HEK293 (cell line): ENCODE results near the gene EMD.

Source experiments
- CTCF ChIP-seq: fragments of 450-650 bp; formaldehyde crosslinking; IDR thresholded peaks from 2 replicates; pipeline ENCODE4 v1.5.1; 2016; ENCODE audit warnings: missing biosample characterization, missing genetic modification characterization
- ZNF221 ChIP-seq: fragments of 450-650 bp; formaldehyde crosslinking; IDR thresholded peaks from 2 replicates; pipeline ENCODE4 v1.5.1; 2017; ENCODE audit warnings: missing biosample characterization, missing genetic modification characterization, borderline replicate concordance
- ZNF580 ChIP-seq: fragments of 450-650 bp; formaldehyde crosslinking; IDR thresholded peaks from 2 replicates; pipeline ENCODE4 v1.5.1; 2016; ENCODE audit warnings: missing biosample characterization, missing genetic modification characterization
- ZNF785 ChIP-seq: fragments of 450-650 bp; formaldehyde crosslinking; IDR thresholded peaks from 2 replicates; pipeline ENCODE4 v1.5.1; 2016; ENCODE audit warnings: missing biosample characterization, missing genetic modification characterization
- TF ChIP-seq, protein P1 (sequence below): fragments of 450-650 bp; formaldehyde crosslinking; IDR thresholded peaks from 2 replicates; pipeline ENCODE4 v1.5.1; 2016; ENCODE audit warnings: missing biosample characterization, missing genetic modification characterization, low read depth

GRCh38 chrX:154403858-154404257, 24.8 kb downstream of the EMD start:
- TF ChIP-seq ZNF221 (tag by site-specific recombination) (no peak), ZNF785 (tag by site-specific recombination) (no peak), CTCF (tag by site-specific recombination) (no peak), ZNF580 (tag by site-specific recombination) (peak; percentile 64; the same call in 1 of the 2 replicates)
- TF ChIP-seq, protein P1, sequence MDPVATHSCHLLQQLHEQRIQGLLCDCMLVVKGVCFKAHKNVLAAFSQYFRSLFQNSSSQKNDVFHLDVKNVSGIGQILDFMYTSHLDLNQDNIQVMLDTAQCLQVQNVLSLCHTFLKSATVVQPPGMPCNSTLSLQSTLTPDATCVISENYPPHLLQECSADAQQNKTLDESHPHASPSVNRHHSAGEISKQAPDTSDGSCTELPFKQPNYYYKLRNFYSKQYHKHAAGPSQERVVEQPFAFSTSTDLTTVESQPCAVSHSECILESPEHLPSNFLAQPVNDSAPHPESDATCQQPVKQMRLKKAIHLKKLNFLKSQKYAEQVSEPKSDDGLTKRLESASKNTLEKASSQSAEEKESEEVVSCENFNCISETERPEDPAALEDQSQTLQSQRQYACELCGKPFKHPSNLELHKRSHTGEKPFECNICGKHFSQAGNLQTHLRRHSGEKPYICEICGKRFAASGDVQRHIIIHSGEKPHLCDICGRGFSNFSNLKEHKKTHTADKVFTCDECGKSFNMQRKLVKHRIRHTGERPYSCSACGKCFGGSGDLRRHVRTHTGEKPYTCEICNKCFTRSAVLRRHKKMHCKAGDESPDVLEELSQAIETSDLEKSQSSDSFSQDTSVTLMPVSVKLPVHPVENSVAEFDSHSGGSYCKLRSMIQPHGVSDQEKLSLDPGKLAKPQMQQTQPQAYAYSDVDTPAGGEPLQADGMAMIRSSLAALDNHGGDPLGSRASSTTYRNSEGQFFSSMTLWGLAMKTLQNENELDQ (tag by site-specific recombination): no peak
